Measurements from ENCODE around the gene ARF1.

DNA sequence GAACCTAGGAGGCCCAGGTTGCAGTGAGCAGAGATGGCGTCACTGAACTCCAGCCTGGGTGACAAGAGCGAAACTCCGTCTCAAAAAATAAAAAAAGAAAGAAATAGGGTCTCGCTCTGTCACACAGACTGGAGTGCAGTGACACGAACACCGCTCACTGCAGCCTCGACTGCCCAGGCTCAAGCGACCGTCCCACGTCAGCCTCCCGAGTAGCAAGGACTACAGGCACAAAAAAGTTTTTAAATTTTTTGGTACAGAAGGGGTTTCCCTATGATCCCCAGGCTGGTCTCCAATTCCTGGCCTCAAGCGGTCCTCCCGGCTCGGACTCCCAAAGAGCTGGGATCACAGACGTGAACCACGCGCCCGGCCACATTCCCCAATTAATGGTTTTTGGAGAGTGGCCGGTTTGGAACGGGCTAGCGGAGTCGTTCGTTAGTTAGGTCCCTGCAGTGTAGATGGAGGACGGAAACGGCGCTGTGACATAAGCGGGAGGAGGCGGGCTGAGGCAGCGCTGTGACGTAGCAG lies 57.0 kb downstream of the ARF1 start:
- TF ChIP-seq, protein P1, sequence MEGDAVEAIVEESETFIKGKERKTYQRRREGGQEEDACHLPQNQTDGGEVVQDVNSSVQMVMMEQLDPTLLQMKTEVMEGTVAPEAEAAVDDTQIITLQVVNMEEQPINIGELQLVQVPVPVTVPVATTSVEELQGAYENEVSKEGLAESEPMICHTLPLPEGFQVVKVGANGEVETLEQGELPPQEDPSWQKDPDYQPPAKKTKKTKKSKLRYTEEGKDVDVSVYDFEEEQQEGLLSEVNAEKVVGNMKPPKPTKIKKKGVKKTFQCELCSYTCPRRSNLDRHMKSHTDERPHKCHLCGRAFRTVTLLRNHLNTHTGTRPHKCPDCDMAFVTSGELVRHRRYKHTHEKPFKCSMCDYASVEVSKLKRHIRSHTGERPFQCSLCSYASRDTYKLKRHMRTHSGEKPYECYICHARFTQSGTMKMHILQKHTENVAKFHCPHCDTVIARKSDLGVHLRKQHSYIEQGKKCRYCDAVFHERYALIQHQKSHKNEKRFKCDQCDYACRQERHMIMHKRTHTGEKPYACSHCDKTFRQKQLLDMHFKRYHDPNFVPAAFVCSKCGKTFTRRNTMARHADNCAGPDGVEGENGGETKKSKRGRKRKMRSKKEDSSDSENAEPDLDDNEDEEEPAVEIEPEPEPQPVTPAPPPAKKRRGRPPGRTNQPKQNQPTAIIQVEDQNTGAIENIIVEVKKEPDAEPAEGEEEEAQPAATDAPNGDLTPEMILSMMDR (IDR thresholded peaks at IDR 0.05) = no peak
- no peak for TF ChIP-seq EZH2 (IDR thresholded peaks at IDR 0.05; ENCODE audit: borderline replicate concordance, insufficient read depth, low read depth, low read length, poor library complexity, severe bottlenecking)

Measured in B cell (primary cell).